OCI-LY7 (cell line): ENCODE results near the gene ZNF808.

ENCODE experiments used
- EZH2phosphoT487 ChIP-seq: fragments of 200-600 bp; sonication (generic); IDR thresholded peaks from 2 replicates; pipeline ENCODE4 v1.6.1; 2018; ENCODE audit warnings: low read depth, borderline replicate concordance, mild to moderate bottlenecking, mixed run types, antibody characterized with exemption, low read length, moderate library complexity, mixed read lengths
- TF ChIP-seq, protein P1 (sequence below): fragments of 200-600 bp; sonication (generic); conservative IDR thresholded peaks from 2 replicates; pipeline ENCODE4 v1.5.1; 2014; ENCODE audit warnings: mild to moderate bottlenecking, antibody characterized with exemption, low read length, moderate library complexity, mixed read lengths

DNA sequence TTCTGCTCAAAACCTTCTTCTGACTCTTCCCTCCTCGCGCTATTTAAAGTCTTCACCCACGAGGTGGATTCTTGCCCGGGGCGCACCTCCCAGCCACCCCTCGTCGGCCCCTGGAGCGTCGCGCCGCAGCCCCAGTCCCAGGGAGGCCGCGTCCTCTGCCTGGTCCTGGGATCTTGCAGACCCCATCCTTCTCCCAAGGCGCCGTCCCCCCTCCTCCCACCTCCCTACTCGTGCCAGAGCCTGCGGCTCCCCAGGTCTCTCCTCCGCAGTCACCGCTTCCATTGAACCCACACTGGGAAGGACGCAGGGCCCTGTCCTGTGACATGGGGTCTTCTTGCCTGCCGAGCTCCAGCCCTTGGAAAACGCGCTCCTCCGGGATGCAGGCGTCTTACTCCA is 486 bp downstream of the ZNF808 start:
- TF ChIP-seq, protein P1, sequence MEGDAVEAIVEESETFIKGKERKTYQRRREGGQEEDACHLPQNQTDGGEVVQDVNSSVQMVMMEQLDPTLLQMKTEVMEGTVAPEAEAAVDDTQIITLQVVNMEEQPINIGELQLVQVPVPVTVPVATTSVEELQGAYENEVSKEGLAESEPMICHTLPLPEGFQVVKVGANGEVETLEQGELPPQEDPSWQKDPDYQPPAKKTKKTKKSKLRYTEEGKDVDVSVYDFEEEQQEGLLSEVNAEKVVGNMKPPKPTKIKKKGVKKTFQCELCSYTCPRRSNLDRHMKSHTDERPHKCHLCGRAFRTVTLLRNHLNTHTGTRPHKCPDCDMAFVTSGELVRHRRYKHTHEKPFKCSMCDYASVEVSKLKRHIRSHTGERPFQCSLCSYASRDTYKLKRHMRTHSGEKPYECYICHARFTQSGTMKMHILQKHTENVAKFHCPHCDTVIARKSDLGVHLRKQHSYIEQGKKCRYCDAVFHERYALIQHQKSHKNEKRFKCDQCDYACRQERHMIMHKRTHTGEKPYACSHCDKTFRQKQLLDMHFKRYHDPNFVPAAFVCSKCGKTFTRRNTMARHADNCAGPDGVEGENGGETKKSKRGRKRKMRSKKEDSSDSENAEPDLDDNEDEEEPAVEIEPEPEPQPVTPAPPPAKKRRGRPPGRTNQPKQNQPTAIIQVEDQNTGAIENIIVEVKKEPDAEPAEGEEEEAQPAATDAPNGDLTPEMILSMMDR: no peak
- TF ChIP-seq EZH2phosphoT487: no peak
